NCI-H2227 (cell line): Measurements from ENCODE around the gene NR5A2.

ENCODE experiments used
- DNase-seq: peaks from one replicate; lab custom pipeline; 2025; ENCODE audit not compliant: unreplicated experiment; lab: John Stamatoyannopoulos, UW

NR5A2 gene

DNA sequence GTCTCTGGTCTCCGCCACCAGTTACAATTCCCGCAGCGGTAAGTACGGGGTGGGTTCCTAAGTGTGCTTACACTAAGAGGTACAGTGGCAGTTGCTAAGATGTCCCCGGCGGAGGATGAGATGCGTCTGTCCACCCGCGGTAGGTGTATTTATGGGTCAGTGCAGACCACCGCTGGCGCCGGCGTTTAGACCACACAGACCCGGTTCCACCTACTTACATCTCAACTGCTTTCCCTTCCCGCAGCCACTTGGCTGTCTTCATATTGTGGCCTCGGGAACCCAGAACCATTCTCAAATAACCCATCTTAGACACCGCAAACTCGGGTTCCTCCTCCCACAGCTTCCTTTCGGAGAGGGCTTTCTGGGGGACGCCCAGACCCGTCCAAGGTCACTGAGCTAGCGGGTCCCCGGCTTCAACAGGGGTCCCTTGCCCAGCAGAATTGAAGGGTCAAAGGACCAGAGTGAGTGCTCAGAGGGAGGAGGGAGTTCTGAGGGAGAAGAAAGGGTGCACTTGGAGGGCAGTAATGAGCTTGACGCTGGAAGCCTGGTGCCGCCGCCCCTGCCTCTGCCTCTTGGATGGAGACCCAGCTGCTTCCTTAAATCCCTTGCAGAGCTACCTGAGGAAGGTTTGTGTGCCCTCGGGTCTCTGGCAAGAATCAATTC lies 8.6 kb downstream of the NR5A2 start:
- DNase-seq: no peak

DNA sequence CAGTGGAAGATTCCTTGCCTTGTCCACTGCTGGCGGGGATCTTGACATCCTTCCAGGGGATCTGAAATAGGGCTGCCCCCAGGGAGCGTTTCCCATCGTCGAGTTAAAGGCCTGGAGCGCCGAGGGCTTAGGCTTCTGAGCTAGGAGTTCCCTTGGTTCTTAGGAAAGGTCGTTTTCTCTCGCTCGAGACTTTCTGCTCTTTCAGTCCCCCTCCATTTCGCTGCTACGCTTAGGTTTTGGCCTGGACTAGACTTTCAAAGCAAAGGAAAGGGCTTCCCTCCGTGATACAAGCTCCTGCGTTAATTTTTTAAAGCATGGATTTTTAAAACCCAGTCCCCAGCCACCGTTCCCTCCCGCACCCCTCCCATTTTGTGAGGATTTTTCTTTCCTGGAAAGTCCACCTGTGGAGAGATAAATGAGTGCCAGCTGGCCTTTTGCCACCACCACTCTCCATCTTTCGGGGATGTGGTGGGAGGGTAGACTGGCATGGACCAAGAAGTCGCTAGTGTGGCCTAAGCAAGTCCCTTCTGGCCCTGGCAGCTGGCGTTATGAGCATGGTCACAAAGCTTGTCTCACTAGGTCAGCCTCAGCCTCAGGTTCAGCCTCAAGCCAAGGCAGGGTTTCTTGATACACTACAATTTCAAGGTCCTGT lies 9.2 kb downstream of the NR5A2 start:
- no peak for DNase-seq

DNA sequence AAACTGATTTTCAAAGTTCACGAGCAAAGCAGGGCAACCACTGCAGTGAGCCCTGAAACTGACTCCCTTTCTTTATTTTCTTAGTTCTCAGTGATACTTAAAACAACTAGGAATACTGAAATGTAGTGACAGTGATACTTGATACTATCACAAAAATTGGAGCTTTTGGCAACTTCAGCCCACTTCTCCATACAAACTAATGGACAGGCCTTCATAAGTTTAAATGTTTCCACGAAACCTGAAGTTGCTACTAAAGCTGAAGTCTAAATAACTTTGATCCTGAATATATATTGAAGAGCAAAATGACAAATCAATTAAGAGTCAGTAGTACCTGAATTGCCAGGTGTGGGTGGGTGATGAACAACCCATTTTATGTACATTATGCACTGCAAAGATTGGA lies 10.0 kb downstream of the NR5A2 start:
- DNase-seq: no peak

DNA sequence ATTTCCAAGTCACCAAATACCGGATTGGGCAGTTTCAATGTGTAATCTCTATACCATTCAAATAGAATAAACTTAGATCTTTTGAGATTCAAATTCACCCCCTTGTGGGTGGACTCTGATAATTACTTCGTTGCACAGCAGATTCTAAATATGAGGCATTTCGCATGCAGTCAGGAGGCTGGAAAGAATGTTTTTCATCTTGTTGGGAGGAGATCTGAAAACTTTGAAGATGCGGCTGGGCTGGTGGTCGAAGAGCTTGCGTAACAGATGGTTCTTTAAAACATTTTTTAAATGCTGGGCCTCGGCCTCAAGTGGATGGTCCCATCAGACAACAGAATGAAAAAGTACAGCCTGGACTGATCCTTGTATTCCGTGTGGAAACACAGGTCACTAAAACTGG lies 10.4 kb downstream of the NR5A2 start:
- no peak for DNase-seq

DNA sequence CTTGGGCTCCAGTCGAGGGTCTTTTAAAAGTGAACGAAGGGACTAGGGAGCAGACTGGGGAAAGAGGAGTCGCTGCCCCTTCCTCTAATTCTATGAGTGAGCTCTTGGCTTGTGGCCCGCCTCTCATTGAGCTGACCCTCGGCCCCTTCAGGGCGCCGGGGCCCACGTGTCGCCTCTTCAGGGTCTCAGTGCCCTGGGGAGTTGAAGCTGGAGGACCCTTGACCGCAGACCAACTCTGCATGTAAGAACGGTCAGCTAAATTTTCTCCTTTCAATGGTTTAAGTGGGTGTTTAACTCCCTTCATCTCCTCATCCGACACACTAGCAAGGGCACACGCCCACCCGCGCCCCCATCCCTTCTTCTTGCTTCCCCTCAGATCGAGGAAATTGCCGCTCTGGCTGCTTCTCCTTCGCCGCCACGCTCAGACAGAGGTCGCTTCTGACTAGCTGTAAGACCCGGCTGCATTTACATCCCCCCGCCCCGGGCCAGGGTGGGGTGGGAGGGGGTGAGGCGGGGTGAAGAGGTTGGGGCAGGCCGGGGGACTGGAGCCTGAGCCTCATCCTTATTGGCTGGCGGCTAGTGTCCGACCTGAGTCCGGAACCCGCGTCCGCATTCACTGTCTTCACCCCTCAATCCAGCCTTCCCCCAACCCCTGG lies 10.9 kb downstream of the NR5A2 start:
- DNase-seq: peak; percentile 17

DNA sequence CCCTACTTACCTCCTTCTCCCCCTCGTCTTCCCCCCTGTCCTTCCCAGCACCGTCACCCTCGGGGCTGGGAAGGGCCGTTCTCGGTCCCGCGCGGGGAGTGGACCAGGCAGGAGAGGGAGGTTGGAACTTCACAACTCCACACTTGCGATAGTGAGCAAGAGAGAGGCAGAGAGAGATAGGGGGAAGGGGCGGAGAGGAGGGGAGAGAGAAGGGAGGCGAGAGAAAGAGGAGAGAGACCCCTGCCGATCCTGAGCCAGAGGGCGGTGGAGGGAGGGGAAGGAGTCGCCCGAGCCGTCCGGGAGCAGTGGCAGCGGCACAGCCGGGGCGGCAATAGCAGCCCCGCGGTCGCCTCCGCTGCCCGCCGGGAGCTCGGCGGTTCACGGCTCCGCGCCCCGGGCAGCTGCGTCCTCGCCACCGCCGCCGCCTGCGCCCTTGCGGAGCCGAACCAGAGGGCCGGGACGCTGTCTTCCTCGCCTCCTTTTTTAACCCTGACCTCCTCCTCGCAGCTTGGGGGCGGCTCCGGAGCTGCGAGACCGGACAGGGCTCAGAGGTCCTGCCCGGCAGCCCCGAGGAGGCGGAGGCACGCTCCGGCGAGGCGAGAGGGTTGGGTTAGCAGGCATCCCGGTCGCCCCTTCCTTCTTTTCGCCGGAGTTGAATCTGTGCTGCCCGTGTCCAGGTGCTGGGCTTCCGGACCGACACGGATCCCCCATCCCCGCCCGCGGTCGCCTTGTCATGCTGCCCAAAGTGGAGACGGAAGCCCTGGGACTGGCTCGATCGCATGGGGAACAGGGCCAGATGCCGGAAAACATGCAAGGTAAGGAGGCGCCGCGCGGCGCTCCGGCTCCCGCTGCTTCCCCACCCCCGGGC lies 11.7 kb downstream of the NR5A2 start:
- peak; percentile 29 for DNase-seq

DNA sequence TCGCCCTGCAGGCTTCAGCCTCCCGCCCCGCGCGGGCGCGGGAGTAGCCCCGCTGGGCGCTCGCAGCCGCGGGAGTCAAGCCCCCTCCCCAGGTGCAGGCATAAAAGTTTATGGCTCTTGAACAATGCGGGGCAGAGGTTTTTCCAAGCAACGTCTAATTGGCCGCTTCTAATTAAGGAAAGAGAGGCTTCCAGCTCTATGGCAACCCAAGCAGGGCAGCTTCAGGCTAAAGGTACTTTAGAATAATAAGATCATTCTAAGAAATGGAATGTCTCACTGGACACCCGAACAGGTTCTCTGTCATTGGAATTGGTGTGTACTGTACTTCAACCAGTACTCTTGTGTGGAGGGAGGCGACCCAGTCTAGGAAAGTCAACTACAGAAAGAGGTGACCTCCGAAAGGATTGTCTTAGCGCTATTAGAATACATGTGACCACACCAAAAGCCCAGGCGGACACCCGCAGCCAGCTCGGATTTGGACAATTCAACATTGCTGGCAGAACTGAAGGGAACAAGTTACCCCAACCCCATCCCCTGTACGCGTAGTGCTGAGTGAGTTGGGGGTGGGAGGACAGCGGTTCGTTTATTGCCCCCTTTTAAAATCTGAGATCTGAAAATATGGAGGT lies 12.5 kb downstream of the NR5A2 start:
- DNase-seq: no peak

DNA sequence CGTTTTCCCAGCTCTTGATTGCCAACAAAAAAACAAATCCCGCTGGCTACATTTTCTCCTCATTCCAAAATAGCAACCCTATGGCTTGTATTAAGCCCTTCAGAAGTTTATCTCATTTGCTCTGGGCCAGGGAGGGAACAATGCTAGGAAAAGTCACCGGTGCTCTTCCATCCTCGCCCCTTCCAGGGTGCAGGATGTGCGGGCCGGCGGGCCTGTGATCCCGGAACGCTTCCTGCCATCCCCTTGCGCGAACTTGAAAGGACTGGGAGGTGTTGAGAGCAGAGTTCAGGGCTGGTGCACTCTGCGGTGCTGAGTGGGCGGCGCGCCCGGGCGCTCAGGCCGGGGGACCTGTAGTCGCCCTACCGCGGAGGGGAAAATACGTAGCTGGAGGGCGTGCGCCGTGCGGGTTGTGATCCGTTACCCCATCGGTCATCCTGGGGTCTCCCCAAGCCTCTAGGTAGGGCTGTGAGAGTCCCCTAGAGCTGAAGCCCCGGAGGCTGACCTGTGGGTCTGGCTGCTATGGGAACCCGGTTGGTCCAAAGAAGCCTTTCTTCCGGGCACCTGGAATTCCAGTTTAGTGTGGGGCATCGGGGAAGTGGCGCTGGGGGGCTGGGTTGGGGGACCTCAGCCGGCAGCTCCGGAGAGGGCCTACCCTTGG lies 13.1 kb downstream of the NR5A2 start:
- no peak for DNase-seq

DNA sequence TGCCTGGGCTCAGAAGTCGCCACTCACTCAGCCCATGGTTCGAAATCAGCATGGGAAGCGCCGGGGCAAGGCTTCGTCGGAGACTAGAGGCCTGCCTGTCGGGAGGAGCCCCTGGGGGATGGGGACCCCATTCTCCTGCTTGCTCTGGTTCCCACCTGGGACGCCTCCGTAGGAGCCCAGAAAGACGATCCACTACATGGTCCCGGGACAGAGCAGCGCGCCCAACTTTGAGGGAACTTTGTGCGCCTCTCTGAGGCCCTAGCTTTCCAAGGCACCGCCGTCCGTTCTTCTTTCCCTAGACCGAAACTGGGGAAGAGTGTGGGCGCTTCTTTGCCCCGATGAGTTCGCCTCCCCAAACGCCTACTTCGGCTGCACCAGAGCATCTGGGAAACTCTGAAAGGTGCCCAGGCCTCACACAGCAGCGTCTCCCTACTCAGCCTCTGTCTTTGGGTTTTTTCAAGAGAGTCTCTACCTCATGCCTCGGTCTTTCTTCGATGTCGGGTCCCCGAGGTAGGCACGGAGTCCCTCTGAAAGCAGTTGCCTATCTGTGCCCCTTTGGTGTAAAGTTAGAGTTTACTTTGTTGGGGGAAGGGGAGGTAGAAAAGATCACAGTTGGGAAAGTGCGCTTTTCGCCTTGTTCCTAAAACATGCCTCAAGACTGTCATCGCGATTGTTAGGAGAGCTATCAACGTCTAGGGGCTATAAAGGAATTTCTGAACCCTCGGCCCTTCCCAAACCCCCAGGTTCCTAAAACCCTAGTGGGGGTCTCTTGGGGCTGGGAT lies 14.0 kb downstream of the NR5A2 start:
- no peak for DNase-seq

DNA sequence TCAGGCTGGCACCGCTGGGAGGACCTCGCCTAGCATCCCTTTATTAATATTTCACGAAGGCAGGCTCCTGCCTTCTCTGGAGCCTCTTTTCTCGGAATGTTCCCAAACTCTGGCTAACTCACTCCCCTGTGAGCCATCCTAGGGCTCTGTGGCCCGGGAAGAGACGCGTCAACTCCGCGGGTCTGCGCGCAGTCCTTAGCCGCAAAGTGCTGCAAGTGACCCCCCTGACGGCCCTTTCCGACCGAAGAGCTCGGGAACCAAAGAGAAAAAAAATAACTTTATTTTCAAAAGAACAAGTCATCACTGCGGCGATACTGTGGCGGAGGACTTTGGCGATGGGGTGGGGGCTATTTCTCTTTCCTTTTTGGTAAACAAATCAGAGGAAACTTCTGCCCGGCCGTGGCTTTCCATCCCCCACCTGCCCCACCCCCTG lies 14.6 kb downstream of the NR5A2 start:
- DNase-seq: no peak

DNA sequence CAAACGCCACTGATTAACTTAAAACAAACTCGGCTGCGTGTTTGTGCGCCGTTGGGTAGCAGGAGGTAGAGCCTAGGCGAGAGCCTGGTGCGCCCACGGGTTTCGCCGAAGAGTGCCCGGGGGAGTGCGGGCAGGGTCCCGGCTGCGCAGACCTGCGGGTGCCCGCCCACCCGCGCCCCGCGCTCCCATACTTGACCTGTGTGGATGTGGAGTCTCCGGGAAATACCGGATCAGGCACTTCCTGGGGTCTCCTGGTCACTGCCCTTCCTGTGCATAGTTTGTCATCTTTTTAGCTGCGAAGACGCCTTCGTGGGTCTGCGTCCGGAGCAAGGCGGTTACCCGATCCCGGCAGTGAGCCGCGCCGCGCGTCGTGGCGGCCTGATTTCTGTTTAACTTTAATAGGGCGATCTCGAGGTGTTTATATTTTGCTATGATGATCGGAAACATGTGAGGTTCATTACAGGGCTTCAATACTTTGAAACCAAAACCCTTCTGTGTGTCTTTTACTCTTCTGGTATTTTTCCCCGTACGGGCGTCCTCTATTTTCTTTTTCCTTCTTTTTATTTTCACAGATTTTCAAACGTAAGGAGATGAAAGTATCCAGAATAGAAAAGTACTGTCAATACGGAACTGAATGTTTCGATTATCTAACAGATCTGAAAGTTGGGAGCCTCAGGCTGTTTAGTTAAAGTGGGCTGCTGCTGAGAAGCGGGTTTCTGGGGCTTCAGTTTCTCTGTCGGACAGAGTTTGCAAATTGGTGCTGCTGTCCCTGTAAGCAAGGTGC lies 15.2 kb downstream of the NR5A2 start:
- DNase-seq: no peak

DNA sequence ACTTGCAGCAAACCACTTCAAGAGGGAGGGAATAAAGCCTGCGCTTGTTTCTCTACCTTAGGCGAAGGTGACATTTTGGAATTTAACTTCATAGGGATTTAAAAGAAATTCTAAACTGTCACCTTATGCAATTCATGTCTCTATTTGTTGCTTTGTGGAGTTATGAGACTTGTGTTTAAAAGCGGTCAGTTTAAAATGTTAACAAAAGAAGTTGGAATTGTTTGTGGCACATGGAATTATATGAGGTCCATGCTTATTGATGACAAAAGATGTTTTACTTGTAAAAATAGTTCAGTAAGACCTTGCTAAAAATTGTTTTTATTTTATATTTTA lies 15.8 kb downstream of the NR5A2 start:
- DNase-seq: no peak

DNA sequence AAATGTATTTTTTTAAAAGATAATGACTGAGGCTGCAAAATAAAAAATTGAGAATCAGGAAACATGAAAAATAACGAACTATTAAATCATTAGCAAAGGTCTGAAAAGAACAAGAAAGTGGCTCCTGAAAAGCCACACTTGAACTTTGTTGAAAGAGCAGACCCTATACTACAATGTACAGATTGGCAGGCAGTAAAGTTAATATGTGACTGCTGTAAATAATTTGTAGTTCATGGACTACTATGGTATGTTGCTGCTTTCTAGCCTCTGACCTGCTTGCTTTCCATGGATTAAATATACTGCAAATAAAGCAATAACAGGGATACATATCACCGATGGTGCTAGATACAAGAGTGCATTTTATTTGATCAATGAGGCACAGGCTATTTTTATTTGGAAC lies 18.6 kb downstream of the NR5A2 start:
- DNase-seq: no peak

DNA sequence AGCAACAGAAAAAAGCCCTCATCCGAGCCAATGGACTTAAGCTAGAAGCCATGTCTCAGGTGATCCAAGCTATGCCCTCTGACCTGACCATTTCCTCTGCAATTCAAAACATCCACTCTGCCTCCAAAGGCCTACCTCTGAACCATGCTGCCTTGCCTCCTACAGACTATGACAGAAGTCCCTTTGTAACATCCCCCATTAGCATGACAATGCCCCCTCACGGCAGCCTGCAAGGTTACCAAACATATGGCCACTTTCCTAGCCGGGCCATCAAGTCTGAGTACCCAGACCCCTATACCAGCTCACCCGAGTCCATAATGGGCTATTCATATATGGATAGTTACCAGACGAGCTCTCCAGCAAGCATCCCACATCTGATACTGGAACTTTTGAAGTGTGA lies 20.7 kb downstream of the NR5A2 start:
- DNase-seq: no peak

DNA sequence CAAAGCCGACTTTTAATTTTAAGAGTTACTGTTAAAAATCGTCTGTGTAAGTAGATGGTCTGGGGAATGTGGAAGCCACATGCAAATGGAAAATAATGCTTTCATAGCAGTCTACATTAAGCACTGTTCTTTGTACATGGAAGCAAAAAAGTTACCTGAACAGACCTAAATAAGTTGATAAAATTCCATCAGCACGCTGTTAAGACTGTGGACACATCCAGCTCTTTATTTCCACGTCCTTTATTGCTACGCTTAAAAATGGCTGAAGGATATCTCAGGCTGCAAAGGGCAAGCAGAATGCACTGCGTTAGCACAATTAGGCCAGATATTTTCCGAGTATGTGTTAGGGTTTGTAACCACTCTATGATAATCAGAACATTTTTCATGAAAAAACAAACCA lies 22.3 kb downstream of the NR5A2 start:
- DNase-seq: no peak

DNA sequence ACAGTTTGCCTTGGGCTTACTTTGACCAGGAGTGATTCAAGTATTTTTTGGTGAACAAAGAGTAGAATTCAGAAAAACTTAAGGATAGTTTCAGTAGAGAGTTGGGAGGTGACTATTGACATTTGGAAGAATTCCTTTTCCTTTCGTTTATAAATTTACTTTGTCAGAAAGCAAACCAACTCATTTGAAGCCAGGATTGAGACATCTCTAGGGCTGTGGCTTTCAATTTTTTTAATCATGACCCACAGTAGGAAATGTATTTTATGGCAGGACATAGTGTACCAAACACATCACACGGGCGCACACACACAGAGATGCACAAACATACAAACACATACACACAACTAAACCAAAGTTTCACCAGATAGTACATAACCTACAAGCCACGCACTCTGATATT lies 24.1 kb downstream of the NR5A2 start:
- DNase-seq: no peak

DNA sequence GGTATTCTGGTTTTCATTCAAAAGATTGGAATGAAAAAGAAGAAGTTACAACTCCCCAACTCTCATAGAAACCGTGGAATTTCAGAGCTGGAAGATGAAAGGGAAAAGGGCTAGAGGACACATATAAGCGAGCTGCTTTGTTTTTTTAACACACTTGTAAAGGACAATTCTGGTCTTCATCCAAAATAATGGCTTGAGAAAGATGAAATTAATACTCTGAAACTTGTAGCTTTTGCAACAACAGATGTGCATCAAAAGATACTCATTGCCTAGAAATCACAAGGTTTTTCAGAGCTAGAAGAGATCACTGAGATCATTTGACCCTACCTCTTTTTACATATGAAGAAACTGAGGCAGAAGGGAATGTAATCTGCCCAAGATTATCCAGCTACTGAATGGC lies 25.6 kb downstream of the NR5A2 start:
- DNase-seq: no peak

DNA sequence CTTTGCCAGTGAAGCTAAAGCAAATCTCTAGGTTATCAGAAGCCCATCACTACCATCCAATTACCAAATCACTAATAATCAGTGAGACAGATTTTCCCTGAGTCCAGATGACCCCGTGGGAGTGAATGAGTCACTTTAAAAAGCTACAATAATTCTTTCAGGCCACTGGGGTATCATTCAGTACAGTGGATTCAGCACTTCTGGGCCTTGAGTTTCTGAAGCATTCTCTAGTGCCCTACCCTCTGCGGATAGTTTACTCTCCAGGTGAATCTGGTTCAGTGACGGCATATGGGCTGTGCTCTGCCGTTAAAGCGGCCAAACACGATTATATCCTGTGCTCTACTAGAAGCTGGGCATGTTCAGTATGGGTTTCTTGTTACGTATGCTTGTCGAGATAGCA lies 26.1 kb downstream of the NR5A2 start:
- DNase-seq: no peak

DNA sequence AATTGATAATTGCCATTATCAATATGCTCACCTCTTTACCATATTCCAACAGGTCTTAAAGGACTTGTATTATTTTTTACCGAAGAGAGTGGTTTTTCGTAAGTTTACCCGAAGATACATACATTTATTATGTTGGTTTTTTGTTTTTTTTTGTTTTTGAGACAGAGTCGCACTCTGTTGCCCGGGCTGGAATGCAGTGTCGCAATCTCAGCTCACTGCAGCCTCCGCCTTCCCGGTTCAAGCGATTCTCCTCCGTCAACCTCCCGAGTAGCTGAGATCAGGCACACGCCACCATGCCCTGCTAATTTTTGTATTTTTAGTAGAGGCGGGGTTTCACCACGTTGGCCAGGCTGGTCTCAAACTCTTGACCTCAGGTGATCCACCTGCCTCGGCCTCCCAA lies 30.8 kb downstream of the NR5A2 start:
- DNase-seq: no peak
